Activated CD8-positive, alpha-beta memory T cell treated with anti-CD3 and anti-CD28 coated beads, Interleukin-2, amount 50 U/mL, for 4 hours (primary cell): ENCODE measurements around the gene DHPS.

ENCODE experiments used
- DNase-seq: peaks from one replicate; pipeline ENCODE4 v3.0.0-alpha.2; 2020

Gene DHPS

DNA sequence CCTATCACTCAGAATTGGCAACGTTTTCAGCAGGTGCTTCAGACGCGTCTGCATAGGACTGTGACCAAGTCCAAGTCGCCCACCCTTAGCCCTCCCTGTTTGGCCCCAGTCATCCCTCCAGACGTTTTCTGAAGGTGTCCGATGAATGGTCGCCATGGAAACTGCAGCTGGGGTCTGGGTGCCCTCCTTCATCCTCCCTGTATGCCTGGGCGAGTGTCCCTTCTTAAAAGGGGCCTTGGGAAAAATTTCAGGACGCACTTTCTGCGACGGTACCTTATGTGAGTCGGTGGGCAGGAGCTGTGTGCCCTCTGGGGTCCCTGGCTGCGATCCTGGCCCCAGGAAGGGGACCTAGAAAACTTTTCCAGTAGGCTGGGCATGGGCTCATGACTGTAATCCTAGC is 40.2 kb downstream of the DHPS start:
- DNase-seq: no peak

- peak; percentile 86 for DNase-seq
Observed at GRCh38 chr19:12639901-12640613, 41.6 kb downstream of the DHPS start.

DNA sequence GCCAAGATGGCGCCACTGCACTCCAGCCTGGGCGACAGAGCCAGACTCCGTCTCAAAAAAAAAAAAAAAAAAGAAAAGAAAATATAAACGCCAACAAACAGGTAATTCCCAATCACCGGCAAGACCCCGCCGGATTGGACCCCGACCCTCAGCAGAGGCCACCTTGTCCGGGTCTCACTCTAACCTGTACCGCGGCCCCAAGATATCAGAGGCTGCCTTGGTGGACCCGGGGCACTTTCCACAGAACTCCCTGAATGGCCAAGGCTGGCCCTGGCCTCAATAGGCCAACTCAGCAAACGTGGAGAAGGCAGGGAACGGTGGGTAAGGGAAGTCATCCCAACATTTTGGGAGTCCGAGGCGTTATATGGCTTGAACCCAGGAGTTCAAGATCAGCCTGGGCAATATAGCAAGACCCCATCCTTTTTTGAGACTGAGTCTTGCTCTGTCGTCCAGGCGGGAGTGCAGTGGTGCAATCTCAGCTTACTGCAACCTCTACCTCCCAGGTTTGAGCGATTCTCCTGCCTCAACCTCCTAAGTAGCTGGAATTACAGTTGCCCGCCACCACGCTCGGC is 43.0 kb downstream of the DHPS start:
- DNase-seq: no peak

DNA sequence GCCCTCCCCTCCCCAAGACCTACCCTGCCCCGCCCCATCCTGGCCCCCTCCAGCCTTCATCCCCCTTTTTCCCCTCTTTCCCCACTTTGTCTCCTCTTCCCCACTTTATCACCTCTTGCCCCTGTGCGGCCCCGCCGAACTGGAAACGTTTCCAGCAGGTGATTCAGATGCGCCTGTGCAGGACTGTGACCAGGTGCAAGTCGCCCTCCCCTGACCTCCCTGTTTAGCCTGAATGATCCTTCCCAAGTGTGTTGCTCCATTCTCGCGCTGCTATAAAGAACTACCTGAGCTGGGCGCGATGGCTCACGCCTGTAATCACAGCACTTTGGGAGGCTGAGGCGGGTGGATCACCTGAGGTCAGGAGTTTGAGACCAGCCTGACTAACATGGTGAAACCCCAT is 45.0 kb downstream of the DHPS start:
- no peak for DNase-seq

DNA sequence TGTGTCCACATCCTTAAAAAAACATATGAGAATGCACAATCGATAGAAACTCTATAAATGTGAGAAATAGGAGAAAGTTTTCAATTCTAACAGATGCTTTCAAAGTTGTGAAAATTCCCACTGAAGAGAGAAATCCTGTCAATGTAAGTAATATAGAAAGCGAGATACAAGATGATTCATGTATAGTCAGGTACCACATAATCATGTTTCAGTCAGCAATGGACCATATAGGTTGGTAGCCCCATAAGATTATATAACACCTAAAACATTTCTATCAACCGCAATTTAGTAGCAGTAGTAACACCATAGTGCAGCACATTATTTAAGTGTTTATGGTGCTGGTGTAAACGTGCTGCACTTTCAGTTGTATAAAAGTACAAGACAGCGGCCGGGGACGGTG is 52.5 kb downstream of the DHPS start:
- no peak for DNase-seq

GRCh38 chr19:12628040-12629022 is 53.3 kb downstream of the DHPS start:
- no peak for DNase-seq

DNA sequence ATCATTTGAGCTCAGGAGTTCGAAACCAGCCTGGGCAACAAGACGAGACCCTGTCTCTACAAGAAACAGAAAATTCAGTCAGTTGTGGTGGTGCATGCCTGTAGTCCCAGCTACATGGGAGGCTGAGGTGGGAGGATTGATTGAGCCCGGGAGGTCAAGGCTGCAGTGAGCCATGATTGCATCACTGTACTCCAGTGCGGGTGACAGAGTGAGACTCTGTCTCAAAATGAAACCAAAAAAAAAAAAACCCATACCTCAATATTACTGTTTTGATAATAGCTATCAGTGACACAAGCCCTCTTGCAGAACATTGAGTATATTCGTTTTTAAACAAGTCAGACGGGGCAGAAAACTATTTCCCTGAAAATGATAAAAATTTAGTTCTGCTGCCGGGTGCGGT is 54.7 kb downstream of the DHPS start:
- DNase-seq: no peak
